ENCODE data around the gene SLC35F3. TPM values are rescaled to one million over a fixed set of nuclear protein-coding genes. Genes with fewer than 3 reads are reported as not detected.

SLC35F3 gene
- total RNA-seq, 4 donors from 2014 or later: 1.7 TPM; not detected in 3

DNA sequence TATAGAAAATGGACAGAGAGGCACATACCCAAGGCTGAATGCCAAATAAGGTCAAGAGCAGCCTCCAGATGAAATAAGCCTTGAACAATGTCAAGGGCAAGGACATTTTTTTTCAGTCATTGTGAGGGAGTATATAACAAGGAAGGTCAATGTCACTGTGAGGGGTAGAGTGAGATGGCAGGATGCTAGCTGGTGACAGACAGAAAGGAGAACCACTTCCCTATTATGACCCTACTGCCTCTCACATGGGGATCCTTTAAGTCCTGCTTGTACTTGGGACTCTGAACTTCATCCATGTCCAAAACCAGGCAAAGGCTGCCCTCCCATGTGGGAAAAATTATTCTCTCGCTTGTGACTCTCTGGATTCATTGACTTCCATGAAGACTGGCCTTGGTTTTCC is 349.3 kb downstream of the SLC35F3 start:
- no peaks in the 10 kb centered on the region for H3K4me1 ChIP-seq
- DNase-seq: no peak
- no peaks in the 10 kb centered on the region for H3K27me3 ChIP-seq
- no peaks in the 10 kb centered on the region for H3K36me3 ChIP-seq
- H3K27ac ChIP-seq: no peak overlapping the region
- H3K9me3 ChIP-seq: no peaks in the 10 kb centered on the region
- no peak overlapping the region for H3K4me3 ChIP-seq
- TF ChIP-seq, protein P1, sequence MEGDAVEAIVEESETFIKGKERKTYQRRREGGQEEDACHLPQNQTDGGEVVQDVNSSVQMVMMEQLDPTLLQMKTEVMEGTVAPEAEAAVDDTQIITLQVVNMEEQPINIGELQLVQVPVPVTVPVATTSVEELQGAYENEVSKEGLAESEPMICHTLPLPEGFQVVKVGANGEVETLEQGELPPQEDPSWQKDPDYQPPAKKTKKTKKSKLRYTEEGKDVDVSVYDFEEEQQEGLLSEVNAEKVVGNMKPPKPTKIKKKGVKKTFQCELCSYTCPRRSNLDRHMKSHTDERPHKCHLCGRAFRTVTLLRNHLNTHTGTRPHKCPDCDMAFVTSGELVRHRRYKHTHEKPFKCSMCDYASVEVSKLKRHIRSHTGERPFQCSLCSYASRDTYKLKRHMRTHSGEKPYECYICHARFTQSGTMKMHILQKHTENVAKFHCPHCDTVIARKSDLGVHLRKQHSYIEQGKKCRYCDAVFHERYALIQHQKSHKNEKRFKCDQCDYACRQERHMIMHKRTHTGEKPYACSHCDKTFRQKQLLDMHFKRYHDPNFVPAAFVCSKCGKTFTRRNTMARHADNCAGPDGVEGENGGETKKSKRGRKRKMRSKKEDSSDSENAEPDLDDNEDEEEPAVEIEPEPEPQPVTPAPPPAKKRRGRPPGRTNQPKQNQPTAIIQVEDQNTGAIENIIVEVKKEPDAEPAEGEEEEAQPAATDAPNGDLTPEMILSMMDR (IDR thresholded peaks at IDR 0.05): no peak
- TF ChIP-seq POLR2A (IDR thresholded peaks at IDR 0.05): no peak

DNA sequence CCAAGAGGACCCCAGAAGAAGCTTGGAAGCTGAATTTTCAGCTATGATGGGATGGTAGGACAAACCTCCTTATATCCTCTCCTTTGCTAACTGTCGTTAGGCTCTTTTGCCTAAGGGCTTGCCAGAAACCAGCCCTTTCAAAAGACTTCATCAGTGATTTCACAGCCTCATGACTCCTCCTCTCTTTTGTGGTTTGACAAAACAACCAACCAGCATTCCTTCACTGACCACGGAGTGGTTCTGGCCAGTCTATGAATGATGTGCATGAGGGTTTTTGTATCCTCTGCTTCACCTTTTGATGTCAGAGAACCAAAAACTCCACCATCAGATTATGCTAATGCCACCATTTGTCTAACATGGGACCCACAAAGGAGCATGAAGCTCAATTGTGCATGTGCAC is 351.9 kb downstream of the SLC35F3 start:
- Histone ChIP-seq H3K9me3 (no peaks in the 10 kb centered on the region), H3K4me1 (no peaks in the 10 kb centered on the region), H3K27ac (no peak overlapping the region), H3K4me3 (no peak overlapping the region), H3K36me3 (no peaks in the 10 kb centered on the region), H3K27me3 (no peaks in the 10 kb centered on the region)
- no peak for DNase-seq
- TF ChIP-seq POLR2A (IDR thresholded peaks at IDR 0.05): no peak
- TF ChIP-seq, protein P1 (IDR thresholded peaks at IDR 0.05): no peak

DNA sequence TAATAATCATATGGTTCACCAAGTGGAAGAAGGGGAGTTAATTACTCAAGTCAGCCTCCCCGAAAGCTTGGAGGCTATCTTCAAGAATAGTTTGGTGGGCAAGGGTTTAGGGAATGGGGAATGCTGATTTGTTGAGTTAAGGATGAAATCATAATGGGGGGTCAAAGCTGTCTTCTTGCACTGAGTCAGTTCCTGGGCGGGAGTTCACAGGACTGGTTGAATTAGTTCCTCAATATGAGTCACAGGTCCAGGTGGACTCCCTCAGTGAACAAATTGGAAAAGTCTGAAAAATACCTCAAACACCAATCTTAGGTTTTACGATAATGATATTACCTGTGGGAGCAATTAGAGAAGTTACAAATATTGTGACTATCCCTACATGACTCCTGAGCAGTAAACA is 353.6 kb downstream of the SLC35F3 start:
- Histone ChIP-seq H3K9me3 (no peaks in the 10 kb centered on the region), H3K27ac (no peak overlapping the region), H3K4me3 (no peak overlapping the region), H3K27me3 (no peaks in the 10 kb centered on the region), H3K4me1 (no peaks in the 10 kb centered on the region), H3K36me3 (no peaks in the 10 kb centered on the region)
- no peak for TF ChIP-seq POLR2A (IDR thresholded peaks at IDR 0.05)
- TF ChIP-seq, protein P1 (IDR thresholded peaks at IDR 0.05): no peak
- no peak for DNase-seq

DNA sequence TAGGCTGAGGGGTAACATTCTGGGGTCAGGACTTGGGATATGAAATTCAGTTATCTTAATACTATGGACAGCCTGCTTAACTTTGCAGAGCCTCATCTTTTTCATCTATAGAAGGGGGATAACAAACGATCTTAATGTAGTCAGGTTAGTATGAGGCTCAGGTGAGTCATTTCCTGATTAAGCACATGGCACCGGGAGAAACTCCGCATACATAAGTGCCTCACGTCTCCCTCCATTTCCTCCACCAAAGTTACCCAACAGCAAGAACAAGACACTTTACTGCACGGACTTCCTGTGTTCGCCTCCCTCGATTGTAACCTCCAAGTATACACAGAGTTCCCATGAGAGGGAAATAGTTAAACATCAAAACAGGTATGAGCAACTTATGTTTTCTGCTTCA is 356.1 kb downstream of the SLC35F3 start:
- Histone ChIP-seq H3K4me3 (no peak overlapping the region), H3K27me3 (no peaks in the 10 kb centered on the region), H3K36me3 (no peaks in the 10 kb centered on the region), H3K9me3 (no peaks in the 10 kb centered on the region), H3K27ac (no peak overlapping the region), H3K4me1 (no peaks in the 10 kb centered on the region)
- no peak for DNase-seq
- TF ChIP-seq, protein P1 (IDR thresholded peaks at IDR 0.05): no peak
- no peak for TF ChIP-seq POLR2A (IDR thresholded peaks at IDR 0.05)

DNA sequence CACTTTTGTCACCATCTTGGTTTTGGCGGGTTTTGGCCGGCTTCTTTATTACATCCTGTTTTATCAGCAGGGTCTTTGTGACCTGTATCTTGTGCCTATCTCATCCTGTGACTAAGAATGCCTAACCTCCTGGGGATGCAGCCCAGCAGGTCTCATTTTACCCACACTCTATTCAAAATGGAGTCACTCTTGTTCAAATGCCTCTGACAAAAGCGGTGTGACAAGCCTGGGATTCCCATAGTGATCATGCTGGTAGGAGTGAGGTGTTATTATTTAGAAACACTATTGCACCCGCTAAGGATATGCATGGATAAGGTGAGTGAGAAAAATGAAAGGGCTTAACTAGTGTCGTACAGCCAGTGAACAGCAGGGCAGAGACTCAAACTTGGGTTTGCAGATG is 357.1 kb downstream of the SLC35F3 start:
- H3K27ac ChIP-seq: no peak overlapping the region
- H3K27me3 ChIP-seq: no peaks in the 10 kb centered on the region
- no peak for DNase-seq
- H3K36me3 ChIP-seq: no peaks in the 10 kb centered on the region
- TF ChIP-seq POLR2A (IDR thresholded peaks at IDR 0.05): no peak
- TF ChIP-seq, protein P1 (IDR thresholded peaks at IDR 0.05): no peak
- H3K4me1 ChIP-seq: no peaks in the 10 kb centered on the region
- H3K4me3 ChIP-seq: no peak overlapping the region
- no peaks in the 10 kb centered on the region for H3K9me3 ChIP-seq

Measured in Peyer's patch (tissue), 4 donors.